ENCODE data around the gene DENND2A.
A peak's percentile ranks its signal among the peaks of the same experiment; 100 is the strongest.

Gene DENND2A

DNA sequence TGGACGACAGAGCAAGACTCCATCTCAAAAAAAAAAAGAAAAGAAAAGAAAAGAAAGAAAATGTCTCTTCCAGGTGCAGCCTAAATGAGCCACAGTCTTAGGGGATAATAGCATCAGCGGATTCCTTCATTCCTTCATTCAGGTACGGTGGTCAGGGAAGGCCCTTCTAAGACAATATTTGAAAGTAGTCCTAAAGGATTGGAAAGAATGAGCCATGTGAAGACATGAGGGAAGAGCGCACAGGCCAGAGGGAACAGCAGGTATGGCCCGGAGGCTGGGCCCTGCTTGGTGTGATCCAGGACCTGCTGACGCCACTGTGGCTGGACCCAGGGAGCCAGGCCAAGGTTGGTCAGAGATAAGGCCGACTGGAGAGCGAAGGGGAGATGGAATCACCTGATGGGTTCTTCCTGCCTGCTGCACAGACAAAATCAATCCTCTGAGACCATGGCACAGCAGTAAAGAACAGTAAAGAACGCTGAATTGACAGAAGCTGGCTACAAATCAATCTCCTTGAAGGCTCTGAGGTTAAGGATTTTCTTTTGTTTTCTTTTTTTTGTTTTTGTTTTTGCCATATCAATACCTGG is 145.0 kb downstream of the DENND2A start:
- no peak for DNase-seq

DNA sequence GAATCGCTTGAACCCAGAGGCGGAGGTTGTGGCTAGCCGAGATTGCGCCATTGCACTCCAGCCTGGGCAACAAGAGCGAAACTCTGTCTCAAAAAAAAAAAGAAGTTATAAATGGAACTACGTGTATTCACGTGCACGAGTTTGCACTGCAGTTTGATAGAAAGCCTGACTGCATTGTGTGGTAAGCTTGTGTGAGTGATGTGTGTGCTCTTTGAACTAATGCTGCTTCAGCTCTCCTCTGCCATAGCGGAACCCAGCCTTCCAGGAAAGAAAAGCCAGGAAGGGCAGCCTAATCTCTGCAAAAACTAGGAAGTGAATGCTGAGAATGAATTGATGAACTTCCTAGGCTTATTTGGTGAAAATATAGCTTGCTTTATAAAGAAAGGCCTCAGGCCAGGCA is 145.7 kb downstream of the DENND2A start:
- no peak for DNase-seq

GRCh38 chr7:140489026-140489359 is 151.6 kb downstream of the DENND2A start:
- DNase-seq = no peak

- DNase-seq = no peak
Observed at GRCh38 chr7:140485500-140486265, 154.9 kb downstream of the DENND2A start.

GRCh38 chr7:140484951-140485499 is 155.6 kb downstream of the DENND2A start:
- DNase-seq = no peak

GRCh38 chr7:140484479-140484878 is 156.1 kb downstream of the DENND2A start:
- no peak for DNase-seq

DNA sequence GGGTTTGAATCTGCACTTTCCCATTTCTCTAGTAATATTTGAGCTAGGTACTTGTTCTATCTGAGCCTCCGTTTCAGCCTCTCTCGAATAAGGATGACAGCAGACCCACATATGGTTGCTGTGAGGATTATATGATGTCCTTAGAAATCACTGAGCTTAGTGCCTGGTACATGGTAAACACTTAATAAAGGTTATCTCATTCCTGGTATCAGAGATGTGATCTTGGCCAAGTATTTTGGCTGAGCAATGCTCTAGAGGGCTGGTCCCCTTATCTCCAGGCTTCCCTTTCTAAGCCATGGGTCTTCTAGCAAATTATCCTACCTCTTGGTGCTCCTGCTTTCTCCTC is 160.9 kb downstream of the DENND2A start:
- DNase-seq = no peak

GRCh38 chr7:140479062-140479738 is 161.4 kb downstream of the DENND2A start, which contains the start of gene MKRN1:
MKRN1 (minus strand) TSS chr7:140479505; CDS start chr7:140479344, 161 bp downstream.
- DNase-seq = peak; percentile 99

GRCh38 chr7:140478246-140479061 is 162.2 kb downstream of the DENND2A start:
- peak; percentile 64 for DNase-seq

DNA sequence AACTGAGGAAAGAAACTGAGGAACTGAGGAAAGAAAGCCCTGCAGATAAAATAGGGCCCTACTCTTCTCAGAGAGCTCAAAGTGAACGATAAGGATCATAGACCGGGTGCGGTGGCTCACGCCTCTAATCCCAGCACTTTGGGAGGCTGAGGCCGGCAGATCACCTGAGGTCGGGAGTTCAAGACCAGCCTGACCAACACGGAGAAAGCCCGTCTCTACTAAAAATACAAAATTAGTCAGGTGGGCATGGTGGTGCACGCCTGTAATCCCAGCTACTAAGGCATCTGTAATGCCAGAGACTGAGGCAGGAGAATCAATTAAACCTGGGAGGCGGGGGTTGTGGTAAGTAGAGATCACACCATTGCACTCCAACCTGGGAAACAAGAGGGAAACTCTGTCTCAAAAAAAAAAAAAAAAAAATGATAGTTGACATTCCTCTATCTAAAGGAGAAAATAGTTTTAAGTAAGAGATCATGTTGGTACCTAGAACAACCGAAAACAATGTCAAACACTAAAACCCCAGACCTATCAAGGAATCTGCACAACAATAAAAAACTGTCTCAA is 163.8 kb downstream of the DENND2A start:
- no peak for DNase-seq

- DNase-seq = peak; percentile 73
Observed at GRCh38 chr7:140475747-140476333, 164.8 kb downstream of the DENND2A start.

All from NCI-H345 (cell line).